HepG2 (cell line): ENCODE measurements around the gene HOXC5. TPM values are rescaled to one million over a fixed set of nuclear protein-coding genes. Genes with fewer than 3 reads are reported as not detected.

Experiments used
- ATAC-seq: fragments of 200-7000 bp; cut with Tn5 transposase; 3 replicates; pipeline ENCODE4 v1.9.1; 2020; ENCODE audit warnings: mild to moderate bottlenecking, moderate library complexity
- BruUV-seq: library from RNA; stranded (reverse); fragments of 400-500 nt; replicated peaks from 2 replicates; lab custom pipeline; 2021; lab: Mats Ljungman, UMichigan
- CTCF ChIA-PET: fragments of 300-600 bp; formaldehyde crosslinking; extraction: SDS; loops from one replicate; lab custom pipeline; 2021; ENCODE audit warnings: low total read pairs, inconsistent platforms, low intra/inter-chr PET ratio; lab: Yijun Ruan, JAX
- POLR2A ChIA-PET: fragments of 350-600 bp; sonication (Branson Sonifier 250); formaldehyde crosslinking; loops from one replicate; lab custom pipeline; 2020; ENCODE audit warnings: antibody characterized with exemption, inconsistent platforms; lab: Yijun Ruan, JAX
- DNase-seq: peaks from one replicate; pipeline ENCODE4 v3.0.0-alpha.2; 2015; ENCODE audit warnings: low spot score
- FAIRE-seq: peaks from 3 replicates; lab custom pipeline; 2011; peaks lifted over from hg19 to GRCh38; lab: Jason Lieb, UNC
- H2AFZ ChIP-seq: one replicate; pipeline ENCODE4 v1.6.1; 2011; ENCODE audit warnings: low read length, inconsistent platforms
- H3K27ac ChIP-seq: fragments of 300-600 bp; 3 replicates; pipeline ENCODE4 v1.8.0; 2011; ENCODE audit warnings: mixed run types, mild to moderate bottlenecking, mixed read lengths, low read length, inconsistent platforms; ENCODE audit not compliant: insufficient read depth; ENCODE audit errors: extremely low read length
- H3K27me3 ChIP-seq, 2 experiments: fragments of 200-600 bp in 1 of 2; 2 replicates in 1 of 2; 3 replicates in 1 of 2; pipeline versions ENCODE4 v1.6.0 to v1.8.0; 2011; ENCODE audit warnings: low read length in 2 of 2, mild to moderate bottlenecking in 2 of 2, moderate library complexity in 2 of 2, inconsistent platforms in 1 of 2; ENCODE audit not compliant: insufficient read depth in 2 of 2, control insufficient read depth in 1 of 2
- H3K36me3 ChIP-seq, 2 experiments: fragments of 200-600 bp in 1 of 2; replicated peaks in 1 of 2; 2 replicates in 1 of 2; 3 replicates in 1 of 2; pipeline versions ENCODE4 v1.5.1 to v1.8.0; 2011; ENCODE audit warnings: low read length in 2 of 2, inconsistent platforms in 1 of 2; ENCODE audit not compliant: insufficient read depth in 2 of 2, control insufficient read depth in 1 of 2
- H3K4me1 ChIP-seq: 2 replicates; pipeline ENCODE4 v1.5.1; 2012; ENCODE audit warnings: low read length, inconsistent platforms; ENCODE audit not compliant: insufficient read depth
- H3K4me2 ChIP-seq: 2 replicates; pipeline ENCODE4 v1.6.0; 2011; ENCODE audit warnings: low read depth, low read length, inconsistent platforms
- H3K4me3 ChIP-seq, 3 experiments: fragments of 200-600 bp in 1 of 3; sonication (generic), shearing (Covaris generic) in 1 of 3; replicated peaks in 1 of 3; 2 replicates each; pipeline ENCODE4 v1.5.1; 2011 to 2016; ENCODE audit warnings: low read length in 3 of 3, inconsistent platforms in 2 of 3, low read depth in 2 of 3, mild to moderate bottlenecking in 2 of 3, control low read depth in 1 of 3, mixed read lengths in 1 of 3; ENCODE audit not compliant: insufficient read depth in 1 of 3
- H3K79me2 ChIP-seq: one replicate; pipeline ENCODE4 v1.6.1; 2011; ENCODE audit warnings: low read length, inconsistent platforms; ENCODE audit not compliant: insufficient read depth
- H3K9ac ChIP-seq: 2 replicates; pipeline ENCODE4 v1.6.0; 2011; ENCODE audit warnings: mild to moderate bottlenecking, low read depth, low read length, inconsistent platforms; ENCODE audit not compliant: insufficient read depth
- H3K9me3 ChIP-seq: 2 replicates; pipeline ENCODE4 v1.5.1; 2012; ENCODE audit warnings: mild to moderate bottlenecking, low read length
- H4K20me1 ChIP-seq: 2 replicates; pipeline ENCODE4 v1.6.0; 2011; ENCODE audit warnings: inconsistent platforms, mild to moderate bottlenecking, low read length, moderate library complexity; ENCODE audit not compliant: insufficient read depth
- ARHGAP35 ChIP-seq: sonication (generic); formaldehyde crosslinking; IDR thresholded peaks from 2 replicates; pipeline ENCODE4 v1.9.0; 2022; ENCODE audit warnings: mild to moderate bottlenecking, inconsistent platforms, moderate library complexity, missing genetic modification reagents, borderline replicate concordance
- EP300 ChIP-seq, 3 experiments: sonication (generic) in 1 of 3; formaldehyde crosslinking in 1 of 3; IDR thresholded peaks; 2 replicates each; pipeline versions ENCODE4 v1.5.1 to v1.6.1; 2011 to 2020; ENCODE audit warnings: low read depth in 2 of 3, low read length in 2 of 3, borderline replicate concordance in 1 of 3, improper control_type of control experiment in 1 of 3, mild to moderate bottlenecking in 1 of 3, missing genetic modification reagents in 1 of 3, moderate library complexity in 1 of 3
- HNRNPH1 ChIP-seq: fragments of 200-400 bp; formaldehyde crosslinking; optimal IDR thresholded peaks from 2 replicates; pipeline ENCODE3; 2017; ENCODE audit warnings: mild to moderate bottlenecking, low read depth, low read length
- HOXA9 ChIP-seq: sonication (generic); formaldehyde crosslinking; IDR thresholded peaks from 2 replicates; pipeline ENCODE4 v1.8.1; 2022; ENCODE audit warnings: missing genetic modification reagents, mild to moderate bottlenecking, moderate library complexity, borderline replicate concordance
- SPEN ChIP-seq: sonication (generic); formaldehyde crosslinking; IDR thresholded peaks from 2 replicates; pipeline ENCODE4 v1.5.1; 2020; ENCODE audit warnings: low read depth, mild to moderate bottlenecking, missing genetic modification reagents
- XRCC5 ChIP-seq: fragments of 200-400 bp; formaldehyde crosslinking; optimal IDR thresholded peaks from 2 replicates; pipeline ENCODE3; 2017; ENCODE audit warnings: mild to moderate bottlenecking, low read length
- ZNF333 ChIP-seq: sonication (generic); formaldehyde crosslinking; IDR thresholded peaks from 2 replicates; pipeline ENCODE4 v1.4.0; 2020; ENCODE audit warnings: mild to moderate bottlenecking, missing genetic modification reagents, borderline replicate concordance
- ZNF549 ChIP-seq: sonication (generic); formaldehyde crosslinking; IDR thresholded peaks from 2 replicates; pipeline ENCODE4 v1.5.0; 2020; ENCODE audit warnings: missing genetic modification reagents
- ZNF703 ChIP-seq: sonication (generic); formaldehyde crosslinking; IDR thresholded peaks from 2 replicates; pipeline ENCODE4 v1.5.1; 2020; ENCODE audit warnings: missing genetic modification reagents, mild to moderate bottlenecking, moderate library complexity, borderline replicate concordance
- ZNF749 ChIP-seq: sonication (generic); formaldehyde crosslinking; IDR thresholded peaks from 2 replicates; pipeline ENCODE4 v1.8.0; 2022; ENCODE audit warnings: mild to moderate bottlenecking, missing genetic modification reagents, moderate library complexity, borderline replicate concordance
- WGBS: methylation state at CpG from one replicate; pipeline ENCODE4 v1.1.6; 2017; ENCODE audit warnings: low lambda C conversion rate; 5-methylcytosine and 5-hydroxymethylcytosine counted together
- in situ Hi-C: cut with HindIII; loops from 2 replicates; pipeline ENCODE4 v1.10.0; 2017; ENCODE audit warnings: low pct_unique_long_range_greater_than_20kb; ENCODE audit not compliant: extremely low pct_ligation_motif_present
- intact Hi-C: fragments of 100-400 bp; cut with micrococcal nuclease; formaldehyde crosslinking; loops from one replicate; pipeline ENCODE4 v1.10.0; 2022; ENCODE audit not compliant: unreplicated experiment
- polyA plus RNA-seq, 8 experiments: library from polyadenylated mRNA; depleted of rRNA in 3 of 8; stranded (reverse) in 7 of 8; unstranded in 1 of 8; fragments of >200 nt; fragmentation: Illumina TruSeq in 4 of 8; extraction: Trizol in 4 of 8; gene quantifications; 2 replicates each; pipeline versions ENCODE4 v1.2.1 to v1.2.3, GENCODE V29; 2011 to 2016; ENCODE audit warnings: low read depth in 4 of 8, missing spikeins in 1 of 8, mixed read lengths in 1 of 8; ENCODE audit not compliant: insufficient read depth in 1 of 8
- total RNA-seq, 5 experiments: library from RNA; depleted of rRNA; stranded (reverse); fragments of >200 nt; fragmentation: Illumina TruSeq; extraction: Trizol; gene quantifications; 2 replicates each; pipeline ENCODE4 v1.2.3, GENCODE V29; 2016; ENCODE audit warnings: low read depth in 1 of 5

The HOXC5 gene
- total and polyA plus RNA-seq, 2 of the 13 experiments (the other 11 are each of a cell fraction or from before 2014, with no cell fraction given) = not detected

- no peak for FAIRE-seq
- no peak overlapping the region for H3K9ac ChIP-seq
- in situ Hi-C loops (no loop called here), intact Hi-C loops (no loop called here)
- no peaks in the 10 kb centered on the region for H3K9me3 ChIP-seq
- no peak overlapping the region for H3K4me3 ChIP-seq
- H4K20me1 ChIP-seq = no peaks in the 10 kb centered on the region
- CTCF ChIA-PET = no interaction called here
- TF ChIP-seq EP300 (IDR thresholded peaks at IDR 0.05; ENCODE audit: low read depth in 2 of 2, low read length in 2 of 2) (no peak), EP300 (CRISPR knock-in tag; IDR thresholded peaks at IDR 0.05; ENCODE audit: borderline replicate concordance) (no peak)
- no peak for ATAC-seq
- no peak overlapping the region for H3K27ac ChIP-seq
- peaks cover 9 to 78% of the 10 kb centered on the region in 2 experiments for H3K27me3 ChIP-seq
- no peaks in the 10 kb centered on the region for H3K36me3 ChIP-seq
- H3K4me1 ChIP-seq = no peaks in the 10 kb centered on the region
- POLR2A ChIA-PET = no interaction called here
- no peak overlapping the region for H3K4me2 ChIP-seq
- 47% methylated on average over 7 of the region's 12 CpGs for WGBS
- H2AFZ ChIP-seq = no peak overlapping the region
- BruUV-seq = no TSS peak
- no peak for DNase-seq
- no peaks in the 10 kb centered on the region for H3K79me2 ChIP-seq
Measured at GRCh38 chr12:54051026-54051842, 18.4 kb downstream of the HOXC5 start.

DNA sequence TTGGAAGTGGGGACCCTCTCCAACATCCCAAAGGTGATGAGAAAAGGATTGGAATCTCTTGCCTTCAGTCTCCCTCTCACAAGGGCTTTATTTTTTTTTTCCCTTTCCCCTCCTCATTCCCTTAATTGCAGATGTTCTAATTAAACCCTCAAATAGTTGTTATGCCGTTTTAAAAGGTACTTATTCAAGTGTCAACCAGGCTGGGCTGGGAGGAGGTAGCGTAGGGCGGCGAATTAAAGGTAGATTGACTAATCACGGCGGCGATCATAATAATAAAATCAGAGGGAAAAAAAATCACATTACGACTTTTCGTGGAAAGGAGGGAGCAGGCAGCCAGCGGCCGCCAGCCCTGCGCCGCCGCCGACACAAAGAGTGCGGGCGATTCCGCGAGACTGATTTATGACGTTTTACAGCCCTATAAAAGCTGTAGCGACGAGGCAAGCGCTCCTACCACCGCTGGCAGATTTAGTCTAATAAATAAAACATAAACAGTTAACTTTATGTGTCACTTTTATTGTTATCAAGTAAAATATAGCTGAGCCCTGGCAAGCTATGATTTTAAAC, 19.1 kb downstream of the HOXC5 start:
- ATAC-seq = no peak

More for the DNA sequence above, 19.1 kb downstream of the HOXC5 start:
- POLR2A ChIA-PET = no interaction called here
- no peak overlapping the region for H3K27ac ChIP-seq
- no peaks in the 10 kb centered on the region for H3K9me3 ChIP-seq
- BruUV-seq = no TSS peak
- in situ Hi-C loops (no loop called here), intact Hi-C loops (no loop called here)
- no peaks in the 10 kb centered on the region for H4K20me1 ChIP-seq
- 67% methylated on average over 24 of the region's 24 CpGs for WGBS
- no peak overlapping the region for H3K4me3 ChIP-seq
- H3K79me2 ChIP-seq = no peaks in the 10 kb centered on the region
- no peak overlapping the region for H2AFZ ChIP-seq
- no peak overlapping the region for H3K4me2 ChIP-seq
- no peak for FAIRE-seq
- CTCF ChIA-PET = no interaction called here
- H3K27me3 ChIP-seq = peaks cover 9 to 72% of the 10 kb centered on the region in 2 experiments
- H3K4me1 ChIP-seq = no peaks in the 10 kb centered on the region
- DNase-seq = no peak
- TF ChIP-seq ZNF703 (CRISPR knock-in tag) (no peak), ZNF333 (CRISPR knock-in tag) (no peak), ZNF549 (no peak), SPEN (CRISPR knock-in tag) (no peak), ARHGAP35 (CRISPR knock-in tag) (no peak), HOXA9 (CRISPR knock-in tag) (no peak), ZNF749 (no peak), HNRNPH1 (no peak), XRCC5 (no peak)
- no peaks in the 10 kb centered on the region for H3K36me3 ChIP-seq
- H3K9ac ChIP-seq = no peak overlapping the region
